ENCODE results near the gene OVOL2.
"Not testable (repeated sequence)": the region's sequence is repeated elsewhere in the genome, so short reads cannot be mapped to it uniquely, and the experiment has no call there.

OVOL2 gene

GRCh38 chr20:18030020-18030419, 27.7 kb downstream of the OVOL2 start:
- H3K36me3 ChIP-seq (ENCODE audit: control insufficient read depth, insufficient read depth, low read length) = no peaks in the 10 kb centered on the region
- no peaks in the 10 kb centered on the region for H3K9me3 ChIP-seq (ENCODE audit: control insufficient read depth, low read length)
- no peak overlapping the region for H3K4me3 ChIP-seq (ENCODE audit: low read length)
- H3K9ac ChIP-seq (ENCODE audit: low read length) = no peak overlapping the region
- no peaks in the 10 kb centered on the region for H3K27me3 ChIP-seq (ENCODE audit: control insufficient read depth, insufficient read depth, low read length)
- peaks cover 9% of the 10 kb centered on the region for H3K4me1 ChIP-seq (ENCODE audit: control insufficient read depth, insufficient read depth, low read length)

DNA sequence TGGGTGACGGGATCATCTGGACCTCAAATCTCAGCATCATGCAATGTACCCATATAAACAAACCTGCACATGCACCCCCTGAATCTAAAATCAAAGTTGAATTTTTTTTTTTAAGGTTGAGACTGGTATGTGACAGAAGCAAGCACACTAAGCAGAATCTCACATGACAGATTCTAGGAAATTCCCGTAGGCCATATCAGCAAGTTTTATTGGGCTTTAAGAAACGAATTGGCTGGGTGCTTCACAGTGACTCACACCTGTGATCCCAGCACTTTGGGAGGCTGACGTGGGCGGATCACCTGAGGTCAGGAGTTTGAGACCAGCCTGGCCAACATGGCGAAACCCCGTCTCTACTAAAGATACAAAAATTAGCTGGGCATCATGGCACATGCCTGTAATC, 30.7 kb downstream of the OVOL2 start:
- H3K4me3 ChIP-seq (ENCODE audit: low read length); H3K4me1 ChIP-seq (ENCODE audit: control insufficient read depth, insufficient read depth, low read length); H3K9ac ChIP-seq (ENCODE audit: low read length); H3K27me3 ChIP-seq (ENCODE audit: control insufficient read depth, insufficient read depth, low read length); H3K9me3 ChIP-seq (ENCODE audit: control insufficient read depth, low read length): not testable (repeated sequence)
- H3K36me3 ChIP-seq (ENCODE audit: control insufficient read depth, insufficient read depth, low read length) = peaks cover 14% of the 10 kb centered on the region

DNA sequence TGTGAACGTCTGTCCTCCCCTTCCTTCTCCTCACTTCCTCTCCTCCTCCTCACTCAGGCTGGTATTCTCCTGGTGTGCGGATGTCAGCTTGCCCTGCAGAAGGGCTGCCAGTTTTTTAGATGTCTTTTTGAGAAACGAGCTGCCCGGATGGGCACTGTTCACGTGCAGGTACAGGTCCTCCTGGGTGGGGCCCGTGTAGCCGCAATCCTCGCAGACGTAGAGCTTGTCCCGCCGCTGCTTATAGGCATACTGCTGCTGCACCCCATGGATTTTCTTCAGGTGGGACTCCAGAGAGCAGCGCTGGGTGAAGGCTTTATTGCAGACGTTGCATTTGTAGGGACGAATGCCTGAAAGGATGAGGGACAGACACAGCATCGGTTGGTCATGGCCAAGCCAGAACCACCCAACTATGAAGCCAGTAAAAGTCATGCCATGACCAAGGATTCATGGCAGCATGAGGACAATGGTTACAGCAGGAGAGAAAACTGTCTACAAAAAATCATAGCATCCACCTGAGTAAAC, 33.0 kb downstream of the OVOL2 start:
- H3K9ac ChIP-seq (ENCODE audit: low read length) = no peak overlapping the region
- no peaks in the 10 kb centered on the region for H3K9me3 ChIP-seq (ENCODE audit: control insufficient read depth, low read length)
- peaks cover 32% of the 10 kb centered on the region for H3K36me3 ChIP-seq (ENCODE audit: control insufficient read depth, insufficient read depth, low read length)
- no peaks in the 10 kb centered on the region for H3K4me1 ChIP-seq (ENCODE audit: control insufficient read depth, insufficient read depth, low read length)
- H3K4me3 ChIP-seq (ENCODE audit: low read length) = no peak overlapping the region
- no peaks in the 10 kb centered on the region for H3K27me3 ChIP-seq (ENCODE audit: control insufficient read depth, insufficient read depth, low read length)

- H3K36me3 ChIP-seq (ENCODE audit: control insufficient read depth, insufficient read depth, low read length) = peaks cover 32% of the 10 kb centered on the region
- H3K27me3 ChIP-seq (ENCODE audit: control insufficient read depth, insufficient read depth, low read length) = no peaks in the 10 kb centered on the region
- no peaks in the 10 kb centered on the region for H3K9me3 ChIP-seq (ENCODE audit: control insufficient read depth, low read length)
- no peak overlapping the region for H3K4me3 ChIP-seq (ENCODE audit: low read length)
- H3K4me1 ChIP-seq (ENCODE audit: control insufficient read depth, insufficient read depth, low read length) = no peaks in the 10 kb centered on the region
- no peak overlapping the region for H3K9ac ChIP-seq (ENCODE audit: low read length)
These were observed 36.8 kb downstream of the OVOL2 start for GRCh38 chr20:18020931-18021330.

DNA sequence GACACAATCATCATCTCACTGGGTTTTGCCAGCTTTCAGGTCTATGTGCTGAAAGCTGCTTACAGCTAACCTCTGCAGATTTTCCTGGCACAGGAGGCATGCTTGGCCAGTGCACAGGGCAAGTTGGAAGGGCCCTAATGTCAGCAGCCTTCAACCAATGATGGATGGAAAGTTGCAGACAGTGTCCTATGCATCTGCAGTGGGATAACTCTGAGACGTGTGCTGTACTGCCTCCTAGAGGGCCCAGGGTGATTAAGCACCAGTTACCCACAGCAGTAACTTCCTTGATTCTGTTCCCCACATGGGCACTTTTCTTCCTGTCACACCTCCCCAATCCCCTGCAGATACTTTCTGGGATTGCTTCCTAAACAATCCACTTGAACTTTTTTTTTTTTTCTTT, 38.6 kb downstream of the OVOL2 start:
- Histone ChIP-seq H3K27me3 (ENCODE audit: control insufficient read depth, insufficient read depth, low read length) (no peaks in the 10 kb centered on the region), H3K4me1 (ENCODE audit: control insufficient read depth, insufficient read depth, low read length) (no peaks in the 10 kb centered on the region), H3K9me3 (ENCODE audit: control insufficient read depth, low read length) (no peaks in the 10 kb centered on the region), H3K36me3 (ENCODE audit: control insufficient read depth, insufficient read depth, low read length) (peaks cover 32% of the 10 kb centered on the region), H3K9ac (ENCODE audit: low read length) (no peak overlapping the region), H3K4me3 (ENCODE audit: low read length) (no peak overlapping the region)

GRCh38 chr20:18018100-18018499, 39.6 kb downstream of the OVOL2 start:
- H3K4me1 ChIP-seq (ENCODE audit: control insufficient read depth, insufficient read depth, low read length) = no peaks in the 10 kb centered on the region
- no peaks in the 10 kb centered on the region for H3K9me3 ChIP-seq (ENCODE audit: control insufficient read depth, low read length)

DNA sequence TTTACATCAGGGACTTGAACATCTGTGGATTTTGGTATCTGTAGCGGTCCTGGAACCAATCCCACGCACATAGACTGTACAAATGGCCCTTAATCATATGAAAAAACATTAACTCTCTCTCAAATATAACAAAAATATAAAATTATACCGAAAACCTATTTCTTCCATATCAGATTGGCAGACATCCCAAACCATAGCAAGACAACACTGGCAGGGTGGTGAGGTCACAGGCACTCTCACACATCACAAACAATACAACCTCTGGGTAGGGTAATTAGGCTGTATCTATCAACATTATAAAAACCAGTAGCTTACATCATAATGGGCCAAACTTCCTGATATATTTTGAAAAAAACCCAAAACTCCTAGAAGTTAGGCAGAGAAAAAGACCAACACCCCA, 40.9 kb downstream of the OVOL2 start:
- H3K9me3 ChIP-seq (ENCODE audit: control insufficient read depth, low read length) = no peaks in the 10 kb centered on the region
- no peak overlapping the region for H3K9ac ChIP-seq (ENCODE audit: low read length)
- H3K36me3 ChIP-seq (ENCODE audit: control insufficient read depth, insufficient read depth, low read length) = peaks cover 15% of the 10 kb centered on the region
- H3K4me3 ChIP-seq (ENCODE audit: low read length) = no peak overlapping the region
- no peaks in the 10 kb centered on the region for H3K4me1 ChIP-seq (ENCODE audit: control insufficient read depth, insufficient read depth, low read length)
- no peaks in the 10 kb centered on the region for H3K27me3 ChIP-seq (ENCODE audit: control insufficient read depth, insufficient read depth, low read length)

More at GRCh38 chr20:18018100-18018499, 39.6 kb downstream of the OVOL2 start:
- Histone ChIP-seq H3K36me3 (ENCODE audit: control insufficient read depth, insufficient read depth, low read length) (peaks cover 28% of the 10 kb centered on the region), H3K4me3 (ENCODE audit: low read length) (no peak overlapping the region), H3K27me3 (ENCODE audit: control insufficient read depth, insufficient read depth, low read length) (no peaks in the 10 kb centered on the region), H3K9ac (ENCODE audit: low read length) (no peak overlapping the region)

DNA sequence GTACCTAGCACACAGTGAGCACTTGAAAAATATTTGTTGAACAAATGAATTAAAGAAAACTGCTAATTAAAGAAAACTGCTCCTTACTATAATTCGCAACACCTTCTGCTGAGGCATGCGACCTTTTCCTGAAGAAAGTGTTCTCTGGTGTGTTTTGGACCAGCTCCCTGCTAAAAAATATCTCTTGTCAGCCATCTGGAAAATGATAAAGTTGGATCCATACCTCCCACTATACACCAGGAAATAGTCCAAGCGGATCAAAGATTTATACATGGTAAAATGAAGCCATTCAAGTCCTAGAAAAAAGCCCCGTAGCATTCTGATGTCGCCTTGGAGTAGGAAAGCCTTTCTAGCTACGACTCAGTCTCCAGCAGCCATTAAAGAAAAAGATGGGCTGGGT, 43.3 kb downstream of the OVOL2 start:
- Histone ChIP-seq H3K36me3 (ENCODE audit: control insufficient read depth, insufficient read depth, low read length) (no peaks in the 10 kb centered on the region), H3K4me3 (ENCODE audit: low read length) (no peak overlapping the region), H3K9me3 (ENCODE audit: control insufficient read depth, low read length) (no peaks in the 10 kb centered on the region), H3K4me1 (ENCODE audit: control insufficient read depth, insufficient read depth, low read length) (no peaks in the 10 kb centered on the region), H3K9ac (ENCODE audit: low read length) (no peak overlapping the region), H3K27me3 (ENCODE audit: control insufficient read depth, insufficient read depth, low read length) (no peaks in the 10 kb centered on the region)

DNA sequence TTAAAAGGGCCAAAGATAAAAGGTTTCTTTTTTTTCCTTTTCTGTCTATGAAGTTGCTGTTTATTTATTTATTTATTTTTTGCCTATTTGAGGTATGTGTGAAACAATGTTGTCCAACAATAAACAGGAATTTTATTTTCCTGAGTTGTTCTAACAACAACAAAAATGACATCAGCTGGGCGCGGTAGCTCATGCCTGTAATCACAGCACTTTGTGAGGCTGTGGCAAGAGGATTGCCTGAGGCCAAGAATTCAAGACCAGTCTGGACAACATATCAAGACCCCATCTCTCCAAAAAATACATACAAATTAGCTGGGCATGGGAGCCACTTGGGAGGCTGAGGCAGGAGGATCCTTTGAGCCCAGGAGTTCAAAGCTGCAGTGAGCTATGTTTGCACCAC, 44.8 kb downstream of the OVOL2 start:
- Histone ChIP-seq H3K4me1 (ENCODE audit: control insufficient read depth, insufficient read depth, low read length) (peaks cover 5% of the 10 kb centered on the region), H3K4me3 (ENCODE audit: low read length) (no peak overlapping the region), H3K36me3 (ENCODE audit: control insufficient read depth, insufficient read depth, low read length) (no peaks in the 10 kb centered on the region), H3K9ac (ENCODE audit: low read length) (no peak overlapping the region), H3K9me3 (ENCODE audit: control insufficient read depth, low read length) (no peaks in the 10 kb centered on the region), H3K27me3 (ENCODE audit: control insufficient read depth, insufficient read depth, low read length) (no peaks in the 10 kb centered on the region)

- H3K9me3 ChIP-seq (ENCODE audit: control insufficient read depth, low read length) = no peaks in the 10 kb centered on the region
- H3K36me3 ChIP-seq (ENCODE audit: control insufficient read depth, insufficient read depth, low read length) = no peaks in the 10 kb centered on the region
- H3K4me1 ChIP-seq (ENCODE audit: control insufficient read depth, insufficient read depth, low read length) = peaks cover 13% of the 10 kb centered on the region
- no peak overlapping the region for H3K9ac ChIP-seq (ENCODE audit: low read length)
- H3K27me3 ChIP-seq (ENCODE audit: control insufficient read depth, insufficient read depth, low read length) = no peaks in the 10 kb centered on the region
- H3K4me3 ChIP-seq (ENCODE audit: low read length) = no peak overlapping the region
These were observed 45.6 kb downstream of the OVOL2 start for GRCh38 chr20:18011951-18012645.

DNA sequence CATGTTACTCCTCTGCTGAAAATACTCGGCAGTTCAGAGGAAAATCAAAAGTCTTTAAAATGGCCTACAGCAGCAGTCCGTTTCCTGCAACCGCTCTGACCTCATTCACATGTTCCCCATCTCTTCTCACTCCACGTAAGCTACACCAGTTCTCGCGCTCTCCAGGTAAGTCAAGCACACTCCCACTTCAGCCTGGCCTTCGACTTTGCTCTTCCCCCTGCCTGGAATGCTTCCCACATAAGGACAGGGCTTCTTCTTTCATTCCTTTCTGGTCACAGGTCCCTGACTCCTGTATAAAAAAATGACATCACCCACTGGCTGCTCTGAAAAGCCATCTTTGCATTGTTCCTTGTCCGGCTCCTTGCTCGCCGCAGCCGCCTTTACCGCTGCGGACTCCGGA, 46.2 kb downstream of the OVOL2 start:
- no peaks in the 10 kb centered on the region for H3K9me3 ChIP-seq (ENCODE audit: control insufficient read depth, low read length)
- H3K4me3 ChIP-seq (ENCODE audit: low read length) = no peak overlapping the region
- H3K27me3 ChIP-seq (ENCODE audit: control insufficient read depth, insufficient read depth, low read length) = no peaks in the 10 kb centered on the region
- peaks cover 16% of the 10 kb centered on the region for H3K4me1 ChIP-seq (ENCODE audit: control insufficient read depth, insufficient read depth, low read length)
- H3K36me3 ChIP-seq (ENCODE audit: control insufficient read depth, insufficient read depth, low read length) = no peaks in the 10 kb centered on the region
- H3K9ac ChIP-seq (ENCODE audit: low read length) = no peak overlapping the region

DNA sequence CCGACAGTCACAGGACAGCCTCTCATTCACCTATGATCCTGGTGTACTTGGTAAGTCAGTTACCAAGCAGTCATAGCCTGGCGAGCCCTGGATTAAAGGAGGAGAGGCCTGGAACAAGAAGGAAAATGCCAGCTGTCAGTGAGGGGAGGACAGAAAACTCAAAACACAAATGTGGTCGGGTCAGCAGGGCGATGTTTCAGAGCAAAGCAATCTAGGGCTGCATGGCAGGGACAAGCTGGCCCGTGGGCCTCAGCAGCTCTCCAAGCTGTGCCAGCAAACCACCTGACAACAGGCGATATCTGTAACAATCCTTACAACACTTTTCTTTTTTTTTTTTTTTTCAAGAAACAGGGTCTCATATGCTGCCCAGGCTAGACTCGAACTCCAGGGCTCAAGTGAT, 48.6 kb downstream of the OVOL2 start:
- no peak overlapping the region for H3K4me3 ChIP-seq (ENCODE audit: low read length)

More for the DNA sequence above, 48.6 kb downstream of the OVOL2 start:
- Histone ChIP-seq H3K27me3 (ENCODE audit: control insufficient read depth, insufficient read depth, low read length) (no peaks in the 10 kb centered on the region), H3K36me3 (ENCODE audit: control insufficient read depth, insufficient read depth, low read length) (no peaks in the 10 kb centered on the region), H3K4me1 (ENCODE audit: control insufficient read depth, insufficient read depth, low read length) (peaks cover 35% of the 10 kb centered on the region), H3K9ac (ENCODE audit: low read length) (no peak overlapping the region), H3K9me3 (ENCODE audit: control insufficient read depth, low read length) (no peaks in the 10 kb centered on the region)
